Measurements from ENCODE around the gene NPAS3. TPM values are rescaled to one million over a fixed set of nuclear protein-coding genes. Genes with fewer than 3 reads are reported as not detected.

Gene NPAS3
- total RNA-seq, 1 experiment from 2014 or later: 1.9 TPM

DNA sequence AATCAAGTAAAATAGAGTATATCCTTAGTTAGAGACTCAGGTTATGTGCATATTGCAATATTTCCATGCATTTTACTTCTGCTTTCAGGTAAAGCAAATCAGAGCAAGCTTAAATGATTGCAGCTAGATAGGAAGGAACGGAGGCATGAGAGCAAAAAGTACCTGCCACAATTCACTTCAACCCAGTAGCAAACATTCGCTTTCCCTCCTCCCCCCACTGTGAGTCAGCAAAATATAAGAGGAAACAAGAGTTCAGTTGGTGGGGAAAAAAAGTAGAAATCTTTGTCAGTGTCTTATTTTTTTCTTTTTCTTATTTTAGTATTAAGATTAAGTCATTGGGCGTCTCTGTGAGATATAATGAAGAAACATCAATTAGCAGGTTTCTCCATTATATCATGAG, 475.4 kb downstream of the NPAS3 start:
- H3K4me3 ChIP-seq: no peak overlapping the region
- H3K9me3 ChIP-seq: no peaks in the 10 kb centered on the region
- DNase-seq: no peak
- H3K27me3 ChIP-seq: no peaks in the 10 kb centered on the region
- H3K36me3 ChIP-seq: no peaks in the 10 kb centered on the region

DNA sequence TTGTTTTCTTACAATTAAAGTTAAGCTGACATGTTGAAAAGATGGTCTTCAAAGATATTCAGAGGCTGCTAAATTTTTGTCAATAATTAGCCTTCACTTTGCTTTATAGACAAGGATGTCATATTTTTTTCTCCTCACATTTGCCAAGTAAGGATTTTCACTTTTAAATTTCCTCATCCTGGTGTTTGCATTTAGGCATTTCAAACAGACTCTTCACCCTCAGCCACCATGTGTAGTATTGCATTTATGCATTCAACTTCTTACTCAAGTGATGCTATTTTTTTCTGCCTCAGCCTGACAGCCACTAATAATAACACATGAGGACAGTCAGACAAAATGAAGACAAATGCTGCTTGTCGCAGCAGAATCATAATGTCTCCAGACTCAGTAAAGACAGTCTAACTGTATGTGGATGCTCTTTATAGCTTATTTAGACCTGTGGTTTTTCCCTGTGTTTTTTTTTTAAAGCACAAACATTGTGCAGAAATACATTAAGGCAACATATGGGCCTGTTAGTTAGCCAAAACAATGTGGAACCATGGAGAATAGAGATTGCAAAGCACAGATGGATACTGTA, 481.5 kb downstream of the NPAS3 start:
- Histone ChIP-seq H3K27me3 (no peaks in the 10 kb centered on the region), H3K36me3 (no peaks in the 10 kb centered on the region), H3K9me3 (no peaks in the 10 kb centered on the region), H3K4me3 (no peak overlapping the region)
- DNase-seq: no peak

DNA sequence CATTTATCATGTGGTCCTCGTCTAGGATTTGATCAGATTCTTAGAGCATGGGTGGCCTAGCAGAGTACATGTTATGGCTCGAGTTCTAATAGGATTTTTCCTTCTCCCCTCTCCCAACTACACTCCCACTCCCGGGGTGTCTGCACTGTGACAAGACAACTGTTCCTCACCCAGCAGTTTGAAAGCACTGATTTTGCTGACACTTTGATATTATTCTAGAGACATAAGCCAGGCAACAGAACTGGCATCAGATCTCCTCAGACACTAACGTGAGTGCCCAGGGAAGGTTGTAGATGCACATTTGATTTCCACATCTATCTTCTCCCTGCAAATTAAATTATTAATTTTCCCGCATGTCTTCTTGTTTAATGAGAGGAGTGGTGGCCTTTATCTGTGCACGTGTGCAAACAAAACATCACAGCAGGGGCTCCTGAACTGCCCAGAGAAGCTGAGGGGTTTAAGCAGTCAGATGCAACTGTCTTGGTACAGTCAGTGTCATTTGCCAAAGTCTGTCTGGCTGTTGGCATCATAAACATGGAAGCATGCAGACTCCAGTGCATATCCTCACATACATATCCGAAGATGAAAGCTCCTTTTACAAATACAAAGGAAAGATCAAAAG, 491.8 kb downstream of the NPAS3 start:
- DNase-seq: no peak
- H3K27me3 ChIP-seq: no peaks in the 10 kb centered on the region
- H3K9me3 ChIP-seq: no peaks in the 10 kb centered on the region
- no peak overlapping the region for H3K4me3 ChIP-seq
- no peaks in the 10 kb centered on the region for H3K36me3 ChIP-seq

DNA sequence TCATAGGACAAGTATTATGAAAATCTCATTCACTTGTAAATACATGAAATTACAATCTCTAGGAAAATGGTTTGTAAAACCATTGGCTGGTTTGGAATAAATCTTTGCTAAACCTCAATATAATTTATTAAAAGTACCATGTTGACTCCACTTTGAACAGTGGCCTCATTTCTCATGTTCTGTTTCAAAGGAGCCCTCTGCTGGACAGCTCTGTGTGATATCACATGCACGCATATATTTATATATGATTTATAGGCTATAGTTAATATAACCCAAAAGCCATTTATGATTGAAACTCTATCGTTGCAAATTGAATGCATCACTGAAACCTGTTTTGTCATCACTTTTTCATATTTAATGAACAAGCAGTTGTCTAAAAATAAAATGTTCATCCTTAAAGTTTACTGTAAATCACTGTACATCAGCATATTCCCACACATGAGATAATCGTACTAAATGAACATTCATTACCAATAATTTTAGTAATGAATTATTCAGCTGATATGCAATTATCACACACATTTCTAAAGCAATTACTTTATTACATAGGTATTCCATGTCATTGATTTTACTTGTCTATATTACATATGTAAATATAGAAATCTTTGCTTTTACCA, 493.8 kb downstream of the NPAS3 start:
- no peaks in the 10 kb centered on the region for H3K9me3 ChIP-seq
- peak; percentile 11 for DNase-seq
- H3K4me3 ChIP-seq: no peak overlapping the region
- no peaks in the 10 kb centered on the region for H3K36me3 ChIP-seq
- no peaks in the 10 kb centered on the region for H3K27me3 ChIP-seq

DNA sequence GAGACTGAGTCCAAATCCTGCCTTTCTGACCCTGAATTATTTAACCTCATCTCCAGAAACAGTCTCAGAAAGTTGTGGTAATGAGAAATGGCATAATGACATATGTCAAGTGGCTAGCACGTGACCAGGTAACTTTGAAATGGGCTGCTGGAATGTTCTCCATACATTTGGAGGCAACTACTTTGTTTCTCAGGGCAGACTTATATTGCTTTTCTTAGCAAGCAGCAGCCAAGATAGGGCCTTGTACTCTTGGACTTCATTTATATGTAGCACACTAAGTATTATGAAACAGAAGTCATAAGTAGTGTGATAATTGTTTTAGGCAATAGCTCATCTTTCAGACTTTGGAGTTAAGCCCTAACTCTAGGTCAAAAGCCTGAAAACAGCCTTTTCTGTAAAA, 494.7 kb downstream of the NPAS3 start:
- no peak overlapping the region for H3K4me3 ChIP-seq
- no peaks in the 10 kb centered on the region for H3K36me3 ChIP-seq
- no peak for DNase-seq
- no peaks in the 10 kb centered on the region for H3K9me3 ChIP-seq
- H3K27me3 ChIP-seq: no peaks in the 10 kb centered on the region

DNA sequence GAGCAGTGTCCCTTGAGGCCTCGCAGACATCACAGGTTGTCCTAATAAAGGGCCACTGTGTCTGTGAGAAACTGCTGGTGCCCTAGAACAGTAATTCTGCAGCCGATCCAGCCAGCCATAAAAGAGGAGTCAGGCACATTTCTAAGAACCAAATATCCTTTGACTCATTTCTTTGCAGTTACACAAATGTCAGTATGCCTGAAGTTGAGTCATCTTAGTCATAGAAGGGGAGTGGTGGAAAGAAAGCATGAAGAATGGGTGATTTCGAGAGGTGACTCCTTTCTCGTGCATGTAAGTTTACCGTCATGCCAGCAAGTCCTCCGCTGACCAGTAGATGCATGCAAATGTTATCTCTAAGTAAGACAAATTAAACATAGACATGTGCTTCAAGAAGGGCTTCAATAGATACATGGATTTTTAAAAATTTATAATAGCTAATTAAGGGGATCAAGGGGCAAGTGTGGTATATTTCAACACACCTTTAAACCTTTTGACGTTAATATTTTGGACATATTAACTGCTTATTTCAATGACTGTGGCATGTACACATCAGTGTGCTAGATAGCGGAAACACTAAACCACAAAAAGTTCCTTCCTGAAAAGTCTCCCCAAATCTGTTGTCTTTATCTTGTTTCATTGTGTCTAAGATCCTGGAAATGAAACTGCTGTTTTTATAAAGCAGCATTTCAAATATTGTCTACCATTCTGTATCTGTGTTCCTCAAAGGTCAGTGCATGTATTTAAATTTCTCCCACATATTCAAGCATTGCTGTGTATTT, 497.4 kb downstream of the NPAS3 start:
- Histone ChIP-seq H3K27me3 (no peaks in the 10 kb centered on the region), H3K36me3 (no peaks in the 10 kb centered on the region), H3K9me3 (no peaks in the 10 kb centered on the region), H3K4me3 (no peak overlapping the region)
- DNase-seq: peak; percentile 30

DNA sequence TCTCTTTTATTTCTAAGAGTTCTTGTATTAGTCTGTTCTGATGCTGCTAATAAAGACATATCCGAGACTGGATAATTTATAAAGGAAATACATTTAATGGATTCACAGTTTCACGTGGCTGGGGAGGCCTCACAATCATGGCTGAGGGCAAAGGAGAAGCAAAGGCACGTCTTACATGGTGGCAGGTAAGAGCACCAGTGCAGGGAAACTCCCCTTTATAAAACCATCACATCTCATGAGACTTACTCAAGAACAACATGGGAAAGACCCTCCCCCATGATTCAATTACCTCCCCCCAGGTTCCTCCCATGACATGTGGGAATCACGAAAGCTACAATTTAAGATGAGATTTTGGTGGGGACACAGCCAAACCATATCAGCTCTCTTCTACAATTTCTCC, 503.0 kb downstream of the NPAS3 start:
- Histone ChIP-seq H3K9me3 (no peaks in the 10 kb centered on the region), H3K27me3 (no peaks in the 10 kb centered on the region), H3K36me3 (no peaks in the 10 kb centered on the region), H3K4me3 (no peak overlapping the region)
- no peak for DNase-seq

DNA sequence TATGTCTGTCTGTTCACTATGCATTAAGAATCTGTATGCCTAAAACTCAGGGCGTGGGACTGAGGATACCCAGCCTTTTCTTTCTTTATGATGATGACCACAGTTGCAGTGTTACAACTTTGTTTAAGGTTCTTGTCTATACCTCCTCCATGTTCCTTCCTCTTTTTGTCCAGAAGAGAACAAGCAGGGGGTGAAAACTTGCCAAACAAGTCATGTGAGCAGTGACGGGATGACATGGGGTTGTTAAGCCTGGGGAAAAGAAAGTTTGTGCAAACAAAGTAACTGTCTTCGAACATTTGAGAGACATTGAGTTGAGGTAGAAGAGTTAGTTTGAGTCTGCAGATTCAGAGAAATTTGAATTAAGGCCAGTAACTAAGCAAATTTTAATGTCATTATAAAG, 505.5 kb downstream of the NPAS3 start:
- DNase-seq: no peak

DNA sequence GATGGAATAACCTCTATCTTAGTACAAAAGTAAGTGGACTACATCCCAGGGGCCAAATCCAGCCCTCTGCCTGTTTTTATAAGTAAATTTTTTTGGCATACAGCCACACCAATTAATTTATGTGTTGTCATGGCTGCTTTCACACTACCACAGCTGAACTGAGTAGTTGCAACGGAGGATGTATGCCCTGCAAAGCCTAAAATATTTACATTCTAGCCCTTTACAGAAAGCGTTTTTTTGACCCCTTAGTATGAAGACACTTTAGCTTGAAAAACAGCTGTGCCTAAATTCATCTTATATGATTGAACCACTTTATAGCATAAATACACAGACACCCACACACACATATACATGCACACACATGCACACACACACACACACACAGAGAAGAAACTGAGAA, 510.6 kb downstream of the NPAS3 start:
- H3K36me3 ChIP-seq: no peaks in the 10 kb centered on the region
- no peak overlapping the region for H3K4me3 ChIP-seq
- no peak for DNase-seq
- no peaks in the 10 kb centered on the region for H3K27me3 ChIP-seq
- H3K9me3 ChIP-seq: no peaks in the 10 kb centered on the region

More for the DNA sequence above, 505.5 kb downstream of the NPAS3 start:
- H3K36me3 ChIP-seq: no peaks in the 10 kb centered on the region
- no peaks in the 10 kb centered on the region for H3K27me3 ChIP-seq
- H3K9me3 ChIP-seq: no peaks in the 10 kb centered on the region
- H3K4me3 ChIP-seq: no peak overlapping the region

DNA sequence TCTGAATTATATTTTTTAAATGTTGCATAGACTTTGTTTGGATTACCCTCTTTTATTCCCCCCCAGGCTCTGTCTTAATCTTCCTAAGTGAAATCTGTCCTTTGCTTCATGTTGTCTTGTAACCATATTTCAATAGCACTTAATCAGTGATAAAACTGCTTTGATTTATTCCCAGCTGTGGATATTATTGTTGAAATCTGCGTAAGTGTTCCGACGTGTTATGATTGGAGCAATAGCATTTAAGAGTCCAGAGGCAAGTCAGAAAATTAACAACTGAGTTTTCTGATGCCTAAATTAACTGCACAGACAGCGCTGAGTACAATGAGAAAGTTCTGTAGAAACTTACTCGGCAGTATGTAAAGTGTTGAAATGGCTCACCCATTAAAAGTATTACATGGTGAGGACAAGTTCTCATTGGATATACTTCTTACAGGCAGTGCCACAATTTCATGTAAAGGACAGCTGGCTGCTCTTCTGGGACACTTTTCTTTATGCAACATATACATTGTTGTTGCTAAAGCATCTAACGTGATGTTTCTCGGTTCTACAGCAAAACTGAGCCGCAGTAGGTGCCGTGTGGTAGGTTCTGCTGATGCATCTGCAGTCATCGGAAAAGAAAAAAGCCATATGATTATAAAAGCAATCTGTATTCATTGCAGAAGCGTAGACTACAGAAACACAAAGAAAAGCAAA, 511.2 kb downstream of the NPAS3 start:
- Histone ChIP-seq H3K36me3 (no peaks in the 10 kb centered on the region), H3K27me3 (no peaks in the 10 kb centered on the region), H3K4me3 (no peak overlapping the region), H3K9me3 (no peaks in the 10 kb centered on the region)
- no peak for DNase-seq

DNA sequence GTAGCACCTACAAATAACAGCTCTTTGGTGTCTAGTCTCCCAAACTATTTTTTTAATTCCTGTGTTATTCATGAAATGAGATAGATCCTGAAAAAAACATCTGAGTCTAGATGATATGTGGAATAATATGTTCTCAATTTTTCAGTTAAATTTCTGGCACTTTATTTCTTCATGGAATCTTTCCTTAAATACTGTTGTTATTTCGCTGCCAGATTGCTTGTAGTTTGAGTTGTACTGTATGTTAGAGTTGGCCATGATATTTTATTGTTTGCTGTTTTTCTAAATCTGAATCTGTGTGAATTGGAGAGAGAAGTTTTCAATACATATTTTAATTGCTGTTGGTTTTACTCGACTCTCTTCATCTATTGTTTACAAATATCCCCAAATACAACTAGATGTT, 511.7 kb downstream of the NPAS3 start:
- Histone ChIP-seq H3K9me3 (no peaks in the 10 kb centered on the region), H3K27me3 (no peaks in the 10 kb centered on the region), H3K4me3 (no peak overlapping the region), H3K36me3 (no peaks in the 10 kb centered on the region)
- DNase-seq: no peak

DNA sequence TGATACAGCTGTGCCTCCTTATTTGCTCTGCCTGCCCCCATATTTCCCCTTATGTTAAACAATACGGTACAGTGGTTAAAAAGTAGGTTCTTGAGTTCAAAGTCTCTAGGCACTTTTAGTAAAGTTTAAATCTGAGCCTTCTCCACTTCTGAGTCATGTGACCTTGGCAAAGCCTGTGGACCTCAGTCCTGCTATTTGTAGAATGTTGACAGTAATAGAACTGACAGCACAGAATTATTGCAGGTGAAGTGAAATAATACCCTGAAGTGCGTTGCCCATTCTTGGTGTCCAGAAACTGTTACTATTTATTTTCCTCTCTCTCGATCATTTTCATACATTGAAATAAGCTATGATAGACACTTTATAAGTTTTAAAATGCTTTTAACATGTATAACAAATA, 512.5 kb downstream of the NPAS3 start:
- H3K4me3 ChIP-seq: no peak overlapping the region
- H3K27me3 ChIP-seq: no peaks in the 10 kb centered on the region
- no peak for DNase-seq
- H3K36me3 ChIP-seq: no peaks in the 10 kb centered on the region
- no peaks in the 10 kb centered on the region for H3K9me3 ChIP-seq

DNA sequence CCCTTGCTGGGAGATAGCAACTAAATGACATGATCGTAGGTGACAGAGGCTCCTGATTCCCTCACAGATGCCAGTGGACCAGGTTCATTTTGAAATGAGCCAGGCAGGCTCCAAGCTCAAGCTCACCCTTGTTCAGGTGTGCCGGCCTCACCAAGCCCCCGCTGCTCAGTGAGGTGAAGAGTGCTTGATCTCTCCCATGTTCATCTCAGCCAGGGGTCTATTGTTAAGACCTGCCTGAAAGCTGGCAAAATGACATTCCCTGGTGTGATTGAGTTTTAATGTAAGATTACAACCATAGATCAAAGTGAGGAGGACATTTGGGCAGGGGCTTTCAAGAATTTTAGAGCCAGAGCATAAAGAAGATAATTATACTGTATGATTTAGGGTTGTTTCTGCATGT, 514.3 kb downstream of the NPAS3 start:
- Histone ChIP-seq H3K36me3 (no peaks in the 10 kb centered on the region), H3K9me3 (no peaks in the 10 kb centered on the region), H3K4me3 (no peak overlapping the region), H3K27me3 (no peaks in the 10 kb centered on the region)
- DNase-seq: no peak

DNA sequence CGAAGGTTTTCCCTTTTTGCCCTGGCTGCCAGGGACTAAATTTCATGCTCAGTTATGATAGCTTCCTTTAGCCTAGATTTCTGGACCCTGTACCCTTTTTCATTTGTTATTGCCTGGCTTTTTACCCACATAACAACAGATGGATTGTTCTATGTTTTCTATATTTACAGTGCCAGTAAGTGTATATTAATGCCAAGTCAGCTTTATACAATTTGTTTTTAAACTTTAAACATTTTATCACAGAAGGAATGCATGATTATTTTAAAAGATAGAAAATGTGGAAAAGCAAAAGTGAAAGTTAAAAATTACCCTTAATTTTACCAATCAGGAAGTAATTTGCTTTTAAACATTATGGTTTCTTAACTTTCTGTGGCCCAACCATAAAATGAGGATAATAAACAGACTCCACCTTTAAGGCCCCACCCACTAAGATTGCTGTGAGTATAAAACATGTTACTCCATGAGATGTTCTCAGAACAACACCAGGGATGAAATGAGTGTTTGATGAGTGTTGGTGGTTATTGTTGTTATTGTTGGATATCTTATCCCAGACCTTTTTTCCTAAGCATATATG, 515.4 kb downstream of the NPAS3 start:
- no peak for DNase-seq
- H3K9me3 ChIP-seq: no peaks in the 10 kb centered on the region

DNA sequence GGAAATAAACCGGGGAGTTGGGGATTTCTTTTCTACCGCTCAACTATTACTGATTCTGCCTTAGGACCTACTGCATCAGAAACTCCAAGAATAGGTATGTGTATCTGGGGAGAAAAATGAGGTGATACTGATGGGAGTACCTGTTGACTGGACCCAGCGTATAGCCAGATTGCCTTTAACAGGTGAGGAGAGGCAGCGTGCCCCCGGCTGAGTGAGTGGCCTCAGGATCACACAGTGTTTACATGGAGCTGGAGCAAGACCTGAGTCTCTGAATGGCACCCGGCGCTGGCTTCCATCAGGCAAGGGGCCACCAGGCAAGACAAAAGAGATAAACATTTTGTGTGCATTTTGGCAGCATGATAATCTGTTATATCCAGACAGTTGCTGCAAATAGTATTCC, 516.0 kb downstream of the NPAS3 start:
- peak; percentile 4 for DNase-seq
- Histone ChIP-seq H3K27me3 (no peaks in the 10 kb centered on the region), H3K9me3 (no peaks in the 10 kb centered on the region), H3K4me3 (no peak overlapping the region), H3K36me3 (no peaks in the 10 kb centered on the region)

More for the DNA sequence above, 515.4 kb downstream of the NPAS3 start:
- Histone ChIP-seq H3K4me3 (no peak overlapping the region), H3K36me3 (no peaks in the 10 kb centered on the region), H3K27me3 (no peaks in the 10 kb centered on the region)

DNA sequence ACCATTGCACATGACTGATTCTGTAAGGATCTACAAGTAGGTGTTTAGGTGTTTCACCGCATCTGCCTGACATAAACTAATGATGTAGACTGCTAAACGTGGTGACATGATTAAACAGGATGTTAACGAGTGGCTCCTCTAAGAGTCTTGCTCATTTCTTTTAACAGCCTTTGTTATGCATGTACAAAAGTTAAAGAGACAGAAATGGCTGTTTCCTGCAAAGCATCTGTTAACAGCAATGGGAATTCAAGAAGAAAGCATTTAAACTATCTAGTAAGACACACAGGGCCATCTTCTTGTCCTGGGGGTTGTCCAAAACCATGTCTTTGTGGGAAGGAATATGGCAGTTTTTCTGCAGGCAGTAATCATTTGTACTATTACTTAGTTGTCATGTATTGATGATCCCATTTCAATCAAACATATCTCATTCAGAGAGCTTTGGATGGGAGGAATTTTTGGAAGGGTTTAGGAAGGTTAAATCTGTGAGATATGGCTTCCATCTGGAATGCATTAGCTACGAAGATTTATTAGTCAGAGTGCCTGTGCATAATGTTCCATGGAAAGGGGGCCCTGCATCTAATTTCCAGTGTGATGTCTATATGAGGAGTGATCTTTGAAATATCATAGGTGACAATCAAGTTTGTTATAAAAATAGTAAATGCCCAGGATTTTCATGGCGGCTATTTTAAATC, 517.1 kb downstream of the NPAS3 start:
- Histone ChIP-seq H3K9me3 (no peaks in the 10 kb centered on the region), H3K4me3 (no peak overlapping the region), H3K27me3 (no peaks in the 10 kb centered on the region), H3K36me3 (no peaks in the 10 kb centered on the region)
- DNase-seq: no peak

Data from MG63 (cell line).